Measurements from ENCODE around the gene JAG2.

The JAG2 gene

GRCh38 chr14:105138021-105138541, 30.5 kb downstream of the JAG2 start:
- DNase-seq (ENCODE audit: insufficient read length, low spot score): no peak
- TF ChIP-seq POLR2A (IDR thresholded peaks at IDR 0.05; ENCODE audit: low read depth, low read length) (no peak), PAX5 (IDR thresholded peaks at IDR 0.05; ENCODE audit: insufficient read depth, low read length, severe bottlenecking) (no peak), POLR2AphosphoS5 (IDR thresholded peaks at IDR 0.05; ENCODE audit: low read depth, low read length) (no peak), TAF1 (IDR thresholded peaks at IDR 0.05; ENCODE audit: low read depth, low read length) (no peak), SPI1 (IDR thresholded peaks at IDR 0.05; ENCODE audit: low read depth, low read length) (no peak), POU2F2 (IDR thresholded peaks at IDR 0.05; ENCODE audit: low read depth, low read length) (no peak)

GRCh38 chr14:105137481-105138020, 31.0 kb downstream of the JAG2 start:
- no peak for DNase-seq (ENCODE audit: insufficient read length, low spot score)
- no peak for FAIRE-seq
- no peak for TF ChIP-seq TAF1 (IDR thresholded peaks at IDR 0.05; ENCODE audit: low read depth, low read length)
- no peak for TF ChIP-seq PAX5 (IDR thresholded peaks at IDR 0.05; ENCODE audit: insufficient read depth, low read length, severe bottlenecking)
- TF ChIP-seq POU2F2 (IDR thresholded peaks at IDR 0.05; ENCODE audit: low read depth, low read length): no peak
- no peak for TF ChIP-seq POLR2A (IDR thresholded peaks at IDR 0.05; ENCODE audit: low read depth, low read length)
- TF ChIP-seq POLR2AphosphoS5 (IDR thresholded peaks at IDR 0.05; ENCODE audit: low read depth, low read length): no peak
- no peak for TF ChIP-seq SPI1 (IDR thresholded peaks at IDR 0.05; ENCODE audit: low read depth, low read length)

More at GRCh38 chr14:105138021-105138541, 30.5 kb downstream of the JAG2 start:
- no peak for FAIRE-seq

- TF ChIP-seq PAX5 (IDR thresholded peaks at IDR 0.05; ENCODE audit: insufficient read depth, low read length, severe bottlenecking): no peak
- TF ChIP-seq TAF1 (IDR thresholded peaks at IDR 0.05; ENCODE audit: low read depth, low read length): no peak
- TF ChIP-seq POU2F2 (IDR thresholded peaks at IDR 0.05; ENCODE audit: low read depth, low read length): no peak
- no peak for TF ChIP-seq POLR2A (IDR thresholded peaks at IDR 0.05; ENCODE audit: low read depth, low read length)
- no peak for TF ChIP-seq SPI1 (IDR thresholded peaks at IDR 0.05; ENCODE audit: low read depth, low read length)
- TF ChIP-seq POLR2AphosphoS5 (IDR thresholded peaks at IDR 0.05; ENCODE audit: low read depth, low read length): no peak
- FAIRE-seq (no peak), DNase-seq (ENCODE audit: insufficient read length, low spot score) (no peak)
These were observed 31.9 kb downstream of the JAG2 start for GRCh38 chr14:105136401-105137322.

- DNase-seq (ENCODE audit: insufficient read length, low spot score): no peak
- FAIRE-seq: no peak
These were observed 32.7 kb downstream of the JAG2 start for GRCh38 chr14:105135700-105136395.

DNA sequence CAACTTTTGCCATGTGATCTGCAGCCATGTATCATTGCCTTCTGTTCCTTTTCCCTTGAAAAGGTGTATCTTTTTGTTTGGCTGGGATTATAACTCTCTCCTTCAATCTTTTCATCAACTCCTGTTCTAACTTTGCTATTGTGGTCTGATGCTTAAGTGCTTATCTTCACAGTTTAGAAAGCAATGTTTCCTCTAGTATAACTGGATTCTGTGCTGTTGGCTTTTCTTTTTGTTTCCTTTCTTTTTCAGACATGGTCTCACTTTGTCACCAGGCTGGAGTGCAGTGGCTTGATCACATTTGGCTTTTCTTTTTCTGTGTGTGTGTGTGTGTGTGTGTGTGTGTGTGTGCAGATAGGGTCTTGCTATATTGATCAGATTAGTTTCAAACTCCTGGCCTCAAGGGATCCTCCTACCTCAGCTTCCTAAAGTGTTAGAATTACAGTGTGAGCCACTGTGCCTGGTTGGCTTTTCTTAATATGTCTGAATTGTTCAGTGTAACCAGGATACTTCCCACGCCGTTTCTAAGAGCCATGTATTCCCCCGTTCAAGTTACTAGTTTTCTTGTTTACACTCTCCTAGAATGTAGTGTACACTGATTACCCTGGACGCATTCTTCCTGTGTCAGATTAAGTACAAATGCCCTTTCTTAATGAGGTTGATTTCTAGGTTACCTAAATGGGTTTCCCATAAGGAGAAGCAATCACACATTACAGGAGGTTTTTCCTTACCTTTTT, 35.5 kb downstream of the JAG2 start:
- no peak for DNase-seq (ENCODE audit: insufficient read length, low spot score)
- FAIRE-seq: no peak
- TF ChIP-seq POLR2AphosphoS5 (IDR thresholded peaks at IDR 0.05; ENCODE audit: low read depth, low read length): no peak
- TF ChIP-seq POLR2A (IDR thresholded peaks at IDR 0.05; ENCODE audit: low read depth, low read length): no peak
- no peak for TF ChIP-seq PAX5 (IDR thresholded peaks at IDR 0.05; ENCODE audit: insufficient read depth, low read length, severe bottlenecking)
- no peak for TF ChIP-seq POU2F2 (IDR thresholded peaks at IDR 0.05; ENCODE audit: low read depth, low read length)
- no peak for TF ChIP-seq SPI1 (IDR thresholded peaks at IDR 0.05; ENCODE audit: low read depth, low read length)
- TF ChIP-seq TAF1 (IDR thresholded peaks at IDR 0.05; ENCODE audit: low read depth, low read length): no peak

More at GRCh38 chr14:105135700-105136395, 32.7 kb downstream of the JAG2 start:
- TF ChIP-seq POU2F2 (IDR thresholded peaks at IDR 0.05; ENCODE audit: low read depth, low read length) (no peak), SPI1 (IDR thresholded peaks at IDR 0.05; ENCODE audit: low read depth, low read length) (no peak)

DNA sequence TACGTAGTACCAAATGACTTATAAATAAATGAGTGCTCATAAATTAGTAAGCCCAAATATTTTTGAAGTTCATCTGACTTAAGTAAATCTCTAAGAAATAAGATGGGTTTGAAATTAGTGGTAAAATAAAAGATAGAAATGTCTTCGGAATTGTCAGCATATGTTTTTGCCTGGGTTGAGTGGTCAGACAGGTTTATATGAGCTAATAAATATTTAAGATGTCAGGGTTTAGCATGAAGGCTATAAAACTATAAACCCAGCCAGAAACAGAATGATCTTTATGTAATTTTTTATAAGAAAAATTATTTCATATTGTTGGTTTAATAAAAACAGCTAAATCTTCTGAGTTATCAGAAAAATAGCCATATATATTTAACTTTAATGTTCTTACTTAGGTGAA, 37.3 kb downstream of the JAG2 start:
- FAIRE-seq: no peak
- no peak for TF ChIP-seq TAF1 (IDR thresholded peaks at IDR 0.05; ENCODE audit: low read depth, low read length)
- no peak for TF ChIP-seq SPI1 (IDR thresholded peaks at IDR 0.05; ENCODE audit: low read depth, low read length)
- no peak for DNase-seq (ENCODE audit: insufficient read length, low spot score)

- FAIRE-seq (no peak), DNase-seq (ENCODE audit: insufficient read length, low spot score) (no peak)
- no peak for TF ChIP-seq POU2F2 (IDR thresholded peaks at IDR 0.05; ENCODE audit: low read depth, low read length)
- no peak for TF ChIP-seq POLR2AphosphoS5 (IDR thresholded peaks at IDR 0.05; ENCODE audit: low read depth, low read length)
- no peak for TF ChIP-seq SPI1 (IDR thresholded peaks at IDR 0.05; ENCODE audit: low read depth, low read length)
- TF ChIP-seq POLR2A (IDR thresholded peaks at IDR 0.05; ENCODE audit: low read depth, low read length): no peak
These were observed 40.5 kb downstream of the JAG2 start for GRCh38 chr14:105128059-105128458.

- no peak for FAIRE-seq
- DNase-seq (ENCODE audit: insufficient read length, low spot score): no peak
- TF ChIP-seq TAF1 (IDR thresholded peaks at IDR 0.05; ENCODE audit: low read depth, low read length): no peak
- TF ChIP-seq POU2F2 (IDR thresholded peaks at IDR 0.05; ENCODE audit: low read depth, low read length): no peak
- no peak for TF ChIP-seq PAX5 (IDR thresholded peaks at IDR 0.05; ENCODE audit: insufficient read depth, low read length, severe bottlenecking)
- TF ChIP-seq POLR2A (IDR thresholded peaks at IDR 0.05; ENCODE audit: low read depth, low read length): no peak
- TF ChIP-seq POLR2AphosphoS5 (IDR thresholded peaks at IDR 0.05; ENCODE audit: low read depth, low read length): no peak
- no peak for TF ChIP-seq SPI1 (IDR thresholded peaks at IDR 0.05; ENCODE audit: low read depth, low read length)
These were observed 41.6 kb downstream of the JAG2 start for GRCh38 chr14:105126981-105127329.

Measured in GM12891 (cell line).